Nephron progenitor cell (in vitro differentiated cells): ENCODE measurements around the gene NHS.
A peak's percentile ranks its signal among the peaks of the same experiment; 100 is the strongest.

ENCODE experiments used
- DNase-seq: peaks from one replicate; pipeline ENCODE4 v3.0.0; 2021
- H3K27ac Mint-ChIP-seq: 2 replicates; pipeline ENCODE4 v1.8.0; 2021; ENCODE audit warnings: mild to moderate bottlenecking, moderate library complexity, mixed read lengths
- H3K27me3 Mint-ChIP-seq: 2 replicates; pipeline ENCODE4 v1.8.0; 2021; ENCODE audit warnings: mild to moderate bottlenecking, low read depth, mixed read lengths; ENCODE audit not compliant: poor library complexity
- H3K36me3 Mint-ChIP-seq: 2 replicates; pipeline ENCODE4 v1.8.0; 2021; ENCODE audit warnings: low read depth, mixed read lengths
- H3K4me1 Mint-ChIP-seq: 2 replicates; pipeline ENCODE4 v1.8.0; 2021; ENCODE audit warnings: mixed read lengths
- H3K4me3 Mint-ChIP-seq: 2 replicates; pipeline ENCODE4 v1.8.0; 2021; ENCODE audit warnings: mild to moderate bottlenecking, moderate library complexity, mixed read lengths
- H3K9me3 Mint-ChIP-seq: 2 replicates; pipeline ENCODE4 v1.8.0; 2021; ENCODE audit warnings: mild to moderate bottlenecking, moderate library complexity, mixed read lengths
- CTCF ChIP-seq: fragments of 200-600 bp; sonication (generic); IDR thresholded peaks from 2 replicates; pipeline ENCODE4 v1.5.0; 2021; ENCODE audit warnings: antibody characterized with exemption

NHS gene

GRCh38 chrX:17656035-17656418 lies 281.0 kb downstream of the NHS start:
- H3K4me3 Mint-ChIP-seq = peak overlapping the region; percentile 84
- H3K27me3 Mint-ChIP-seq = peaks cover 28% of the 10 kb centered on the region
- no peak for TF ChIP-seq CTCF
- H3K4me1 Mint-ChIP-seq = peaks cover 40% of the 10 kb centered on the region
- peaks cover 6% of the 10 kb centered on the region for H3K9me3 Mint-ChIP-seq
- H3K36me3 Mint-ChIP-seq = peaks cover 5% of the 10 kb centered on the region
- no peak overlapping the region for H3K27ac Mint-ChIP-seq
- peak; percentile 64 for DNase-seq

- H3K27ac Mint-ChIP-seq = no peak overlapping the region
- H3K9me3 Mint-ChIP-seq = peaks cover 6% of the 10 kb centered on the region
- DNase-seq = peak; percentile 55
- no peak for TF ChIP-seq CTCF
- H3K27me3 Mint-ChIP-seq = peaks cover 28% of the 10 kb centered on the region
- peaks cover 5% of the 10 kb centered on the region for H3K36me3 Mint-ChIP-seq
- peak overlapping the region; percentile 79 for H3K4me3 Mint-ChIP-seq
- peaks cover 40% of the 10 kb centered on the region for H3K4me1 Mint-ChIP-seq
Measured at GRCh38 chrX:17656556-17656955, 281.6 kb downstream of the NHS start.

- H3K36me3 Mint-ChIP-seq = no peaks in the 10 kb centered on the region
- no peaks in the 10 kb centered on the region for H3K27me3 Mint-ChIP-seq
- H3K4me1 Mint-ChIP-seq = no peaks in the 10 kb centered on the region
- H3K27ac Mint-ChIP-seq = no peak overlapping the region
- DNase-seq = no peak
- no peak for TF ChIP-seq CTCF
- H3K4me3 Mint-ChIP-seq = no peak overlapping the region
- no peaks in the 10 kb centered on the region for H3K9me3 Mint-ChIP-seq
Measured at GRCh38 chrX:17662391-17662790, 287.4 kb downstream of the NHS start.

GRCh38 chrX:17668929-17669328 lies 293.9 kb downstream of the NHS start:
- H3K9me3 Mint-ChIP-seq = no peaks in the 10 kb centered on the region
- no peak overlapping the region for H3K4me3 Mint-ChIP-seq

GRCh38 chrX:17669458-17669857 lies 294.5 kb downstream of the NHS start:
- Mint-ChIP-seq H3K27ac (no peak overlapping the region), H3K27me3 (no peaks in the 10 kb centered on the region), H3K4me3 (no peak overlapping the region), H3K9me3 (no peaks in the 10 kb centered on the region), H3K36me3 (peaks cover 10% of the 10 kb centered on the region), H3K4me1 (no peaks in the 10 kb centered on the region)
- no peak for TF ChIP-seq CTCF
- DNase-seq = no peak

More at GRCh38 chrX:17668929-17669328, 293.9 kb downstream of the NHS start:
- Mint-ChIP-seq H3K27ac (no peak overlapping the region), H3K4me1 (no peaks in the 10 kb centered on the region), H3K27me3 (no peaks in the 10 kb centered on the region), H3K36me3 (peaks cover 4% of the 10 kb centered on the region)
- no peak for TF ChIP-seq CTCF
- DNase-seq = no peak

GRCh38 chrX:17669891-17670290 lies 294.9 kb downstream of the NHS start:
- no peak for TF ChIP-seq CTCF
- no peaks in the 10 kb centered on the region for H3K4me1 Mint-ChIP-seq
- H3K27ac Mint-ChIP-seq = no peak overlapping the region
- no peaks in the 10 kb centered on the region for H3K9me3 Mint-ChIP-seq
- no peak overlapping the region for H3K4me3 Mint-ChIP-seq
- DNase-seq = no peak
- H3K36me3 Mint-ChIP-seq = peaks cover 14% of the 10 kb centered on the region
- no peaks in the 10 kb centered on the region for H3K27me3 Mint-ChIP-seq
